ENCODE data around the gene NAA80. TPM values are rescaled to one million over a fixed set of nuclear protein-coding genes. Genes with fewer than 3 reads are reported as not detected.
"Not testable (repeated sequence)": the region's sequence is repeated elsewhere in the genome, so short reads cannot be mapped to it uniquely, and the experiment has no call there.

NAA80 gene
- total and polyA plus RNA-seq, 2 donors (not counting 3 experiments of a cell fraction or from before 2014, with no cell fraction given), result 9.0 to 13.1 TPM

DNA sequence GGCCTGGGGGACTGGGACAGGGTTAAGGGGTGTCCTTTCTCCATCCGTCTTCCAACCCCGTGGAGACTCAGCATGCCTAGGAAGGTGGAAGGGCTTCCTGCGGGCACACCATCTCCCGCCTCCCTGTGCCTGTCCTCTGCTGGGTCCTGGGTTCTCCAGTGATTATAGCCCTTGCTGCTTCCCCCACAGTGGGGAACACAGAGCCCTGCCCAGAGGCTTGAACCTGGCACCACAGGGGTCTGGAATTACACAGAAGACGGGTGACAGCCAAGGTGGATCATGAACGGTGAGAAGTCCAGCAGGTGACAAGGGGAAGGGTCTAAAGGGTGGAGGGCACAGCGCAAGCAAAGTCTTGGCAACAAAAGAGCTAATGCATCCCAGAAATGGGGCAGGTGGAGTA, 36.4 kb downstream of the NAA80 start:
- Histone ChIP-seq H3K27me3 (ENCODE audit: control insufficient read depth in 2 of 2, insufficient read depth in 2 of 2, low read length in 2 of 2) (peaks cover 3 to 4% of the 10 kb centered on the region in 2 experiments), H4K20me1 (replicated peaks; ENCODE audit: control insufficient read depth, extremely low read depth, insufficient read depth, low read length) (no peaks in the 10 kb centered on the region), H3K9ac (replicated peaks; ENCODE audit: extremely low read depth, insufficient read depth, low read length) (no peak overlapping the region), H3K4me2 (ENCODE audit: insufficient read depth, low read length) (no peak overlapping the region), H3K4me1 (ENCODE audit: control insufficient read depth, extremely low read depth, insufficient read depth, low read length) (peaks cover 21% of the 10 kb centered on the region), H3K27ac (ENCODE audit: insufficient read depth, low read depth, low read length) (no peak overlapping the region), H3K9me3 (replicated peaks; ENCODE audit: control insufficient read depth, insufficient read depth, low read length) (no peaks in the 10 kb centered on the region), H3K79me2 (ENCODE audit: control insufficient read depth, insufficient read depth, low read length) (no peaks in the 10 kb centered on the region), H3K9me1 (replicated peaks; ENCODE audit: control insufficient read depth, extremely low read depth, insufficient read depth, low read length) (no peaks in the 10 kb centered on the region), H3K36me3 (ENCODE audit: control insufficient read depth in 2 of 2, extremely low read depth in 1 of 2, insufficient read depth in 2 of 2, low read length in 2 of 2) (peaks cover 0 to 11% of the 10 kb centered on the region in 2 experiments), H3K4me3 (replicated peaks in 1 of 3; ENCODE audit: insufficient read depth in 1 of 3, low read depth in 1 of 3, low read length in 3 of 3) (no peak overlapping the region), H2AFZ (ENCODE audit: low read depth, low read length) (no peak overlapping the region)
- intact Hi-C loops (cut with micrococcal nuclease), result loop anchor here (10.0 kb wide), 1 partner anchor 138 kb away; no protein-coding TSS in a partner anchor
- BruUV-seq (replicated peaks), result no TSS peak
- dilution Hi-C loops (cut with MboI; ENCODE audit: extremely low pct_ligation_motif_present, low sequenced_read_pairs), result no loop called here
- ChIA-PET CTCF (interaction anchor here (0.6 to 2.3 kb wide), 6 partner anchors 12 to 70 kb away, joined by 3 to 16 read pairs (median 4); no protein-coding TSS in a partner anchor), POLR2A (interaction anchor here (0.7 to 1.1 kb wide), 3 partner anchors 56 to 73 kb away, joined by 7 to 16 read pairs (median 7); partner anchors contain the start of gene SLC38A3)
- FAIRE-seq (no peak), DNase-seq (ENCODE audit: low read depth, low spot score) (no peak)
- TF ChIP-seq MYC (IDR thresholded peaks at IDR 0.05; ENCODE audit: low read depth, low read length), result no peak
- TF ChIP-seq JUN (IDR thresholded peaks at IDR 0.05; ENCODE audit: borderline replicate concordance, insufficient read depth, insufficient read length, low read depth), result no peak
- no peak for TF ChIP-seq POLR2AphosphoS5 (IDR thresholded peaks at IDR 0.05; ENCODE audit: insufficient read depth, low read depth, low read length)
- TF ChIP-seq, protein P1, sequence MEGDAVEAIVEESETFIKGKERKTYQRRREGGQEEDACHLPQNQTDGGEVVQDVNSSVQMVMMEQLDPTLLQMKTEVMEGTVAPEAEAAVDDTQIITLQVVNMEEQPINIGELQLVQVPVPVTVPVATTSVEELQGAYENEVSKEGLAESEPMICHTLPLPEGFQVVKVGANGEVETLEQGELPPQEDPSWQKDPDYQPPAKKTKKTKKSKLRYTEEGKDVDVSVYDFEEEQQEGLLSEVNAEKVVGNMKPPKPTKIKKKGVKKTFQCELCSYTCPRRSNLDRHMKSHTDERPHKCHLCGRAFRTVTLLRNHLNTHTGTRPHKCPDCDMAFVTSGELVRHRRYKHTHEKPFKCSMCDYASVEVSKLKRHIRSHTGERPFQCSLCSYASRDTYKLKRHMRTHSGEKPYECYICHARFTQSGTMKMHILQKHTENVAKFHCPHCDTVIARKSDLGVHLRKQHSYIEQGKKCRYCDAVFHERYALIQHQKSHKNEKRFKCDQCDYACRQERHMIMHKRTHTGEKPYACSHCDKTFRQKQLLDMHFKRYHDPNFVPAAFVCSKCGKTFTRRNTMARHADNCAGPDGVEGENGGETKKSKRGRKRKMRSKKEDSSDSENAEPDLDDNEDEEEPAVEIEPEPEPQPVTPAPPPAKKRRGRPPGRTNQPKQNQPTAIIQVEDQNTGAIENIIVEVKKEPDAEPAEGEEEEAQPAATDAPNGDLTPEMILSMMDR (IDR thresholded peaks at IDR 0.05; ENCODE audit: extremely low read depth in 1 of 2, insufficient read depth in 1 of 2, low read depth in 1 of 2, low read length in 2 of 2), result no peak
- TF ChIP-seq FOS (IDR thresholded peaks at IDR 0.05; ENCODE audit: borderline replicate concordance, insufficient read depth, low read length), result no peak
- TF ChIP-seq, protein P2, sequence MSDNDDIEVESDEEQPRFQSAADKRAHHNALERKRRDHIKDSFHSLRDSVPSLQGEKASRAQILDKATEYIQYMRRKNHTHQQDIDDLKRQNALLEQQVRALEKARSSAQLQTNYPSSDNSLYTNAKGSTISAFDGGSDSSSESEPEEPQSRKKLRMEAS (IDR thresholded peaks at IDR 0.05; ENCODE audit: insufficient read depth, insufficient read length), result no peak
- no peak for TF ChIP-seq GATA2 (IDR thresholded peaks at IDR 0.05; ENCODE audit: insufficient read depth, insufficient read length, low read depth, low read length)

DNA sequence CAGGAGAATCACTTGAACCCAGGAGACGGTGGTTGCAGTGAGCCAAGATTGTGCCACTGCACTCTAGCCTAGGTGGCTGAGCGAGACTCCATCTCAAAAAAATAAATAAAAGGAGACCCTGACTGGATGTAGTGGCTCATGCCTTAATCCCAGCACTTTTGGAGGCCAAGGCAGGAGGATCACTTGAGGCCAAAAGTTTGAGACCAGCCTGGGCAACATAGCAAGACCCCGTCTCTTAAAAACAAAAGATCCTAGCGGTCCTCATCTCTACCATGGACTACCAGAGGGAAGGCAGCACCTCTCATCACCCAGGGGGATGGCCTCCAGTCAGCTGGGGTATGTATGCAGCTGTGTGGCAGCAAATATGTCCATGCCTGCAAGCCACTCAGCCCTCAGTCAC, 37.0 kb downstream of the NAA80 start:
- POLR2A ChIA-PET; H3K9me1 ChIP-seq (replicated peaks; ENCODE audit: control insufficient read depth, extremely low read depth, insufficient read depth, low read length); H3K27me3 ChIP-seq (ENCODE audit: control insufficient read depth in 2 of 2, insufficient read depth in 2 of 2, low read length in 2 of 2); H3K9ac ChIP-seq (replicated peaks; ENCODE audit: extremely low read depth, insufficient read depth, low read length); H3K4me3 ChIP-seq (replicated peaks in 1 of 3; ENCODE audit: insufficient read depth in 1 of 3, low read depth in 1 of 3, low read length in 3 of 3); dilution Hi-C loops (cut with MboI; ENCODE audit: extremely low pct_ligation_motif_present, low sequenced_read_pairs); H2AFZ ChIP-seq (ENCODE audit: low read depth, low read length); H4K20me1 ChIP-seq (replicated peaks; ENCODE audit: control insufficient read depth, extremely low read depth, insufficient read depth, low read length); H3K4me2 ChIP-seq (ENCODE audit: insufficient read depth, low read length); H3K79me2 ChIP-seq (ENCODE audit: control insufficient read depth, insufficient read depth, low read length); H3K27ac ChIP-seq (ENCODE audit: insufficient read depth, low read depth, low read length); DNase-seq (ENCODE audit: low read depth, low spot score); H3K9me3 ChIP-seq (replicated peaks; ENCODE audit: control insufficient read depth, insufficient read depth, low read length); FAIRE-seq; BruUV-seq (replicated peaks): not testable (repeated sequence)
- Histone ChIP-seq H3K4me1 (ENCODE audit: control insufficient read depth, extremely low read depth, insufficient read depth, low read length) (peaks cover 22% of the 10 kb centered on the region), H3K36me3 (ENCODE audit: control insufficient read depth in 2 of 2, extremely low read depth in 1 of 2, insufficient read depth in 2 of 2, low read length in 2 of 2) (peaks cover 3 to 15% of the 10 kb centered on the region in 2 experiments)
- CTCF ChIA-PET, result interaction anchor here (0.9 to 1.5 kb wide), 2 partner anchors 16 to 36 kb away, joined by 3 to 4 read pairs; no protein-coding TSS in a partner anchor
- intact Hi-C loops (cut with micrococcal nuclease), result loop anchor here (10.0 kb wide), 1 partner anchor 137 kb away; no protein-coding TSS in a partner anchor

Data from endothelial cell of umbilical vein (primary cell).